RWPE2 (cell line): ENCODE data around the gene MALRD1.

Experiments
- ATAC-seq: fragments of 200-7000 bp; cut with Tn5 transposase; 3 replicates; pipeline ENCODE4 v1.9.1; 2021; ENCODE audit warnings: low read depth
- DNase-seq: peaks from one replicate; pipeline ENCODE4 v3.0.0-alpha.2; 2020; ENCODE audit warnings: low spot score
- H3K27ac ChIP-seq: fragments of 450-650 bp; 2 replicates; pipeline ENCODE4 v1.5.1; 2017; ENCODE audit warnings: mild to moderate bottlenecking; ENCODE audit not compliant: poor library complexity, severe bottlenecking
- H3K27me3 ChIP-seq: fragments of 250-450 bp; sonication (Bioruptor Pico); 2 replicates; pipeline ENCODE4 v1.5.1; 2021; ENCODE audit warnings: mild to moderate bottlenecking, moderate library complexity; ENCODE audit not compliant: insufficient read depth, poor library complexity, severe bottlenecking
- H3K36me3 ChIP-seq: fragments of 250-450 bp; sonication (Bioruptor Pico); 2 replicates; pipeline ENCODE4 v1.5.1; 2020; ENCODE audit warnings: low read depth, mild to moderate bottlenecking, moderate library complexity
- H3K4me1 ChIP-seq: fragments of 250-450 bp; sonication (Bioruptor Pico); 2 replicates; pipeline ENCODE4 v1.5.1; 2021; ENCODE audit warnings: mild to moderate bottlenecking, moderate library complexity; ENCODE audit not compliant: insufficient read depth, poor library complexity, severe bottlenecking
- H3K4me3 ChIP-seq: fragments of 250-450 bp; sonication (Bioruptor Pico); 2 replicates; pipeline ENCODE4 v1.5.1; 2021; ENCODE audit warnings: mild to moderate bottlenecking, moderate library complexity; ENCODE audit not compliant: severe bottlenecking
- H3K9me3 ChIP-seq: fragments of 250-450 bp; sonication (Bioruptor Pico); 2 replicates; pipeline ENCODE4 v1.5.1; 2021; ENCODE audit warnings: mild to moderate bottlenecking, moderate library complexity; ENCODE audit not compliant: severe bottlenecking
- CTCF ChIP-seq: fragments of 450-650 bp; IDR thresholded peaks from one replicate; pipeline ENCODE4 v1.5.1; 2017; ENCODE audit warnings: mild to moderate bottlenecking, moderate library complexity; ENCODE audit not compliant: poor library complexity, severe bottlenecking

MALRD1 gene

DNA sequence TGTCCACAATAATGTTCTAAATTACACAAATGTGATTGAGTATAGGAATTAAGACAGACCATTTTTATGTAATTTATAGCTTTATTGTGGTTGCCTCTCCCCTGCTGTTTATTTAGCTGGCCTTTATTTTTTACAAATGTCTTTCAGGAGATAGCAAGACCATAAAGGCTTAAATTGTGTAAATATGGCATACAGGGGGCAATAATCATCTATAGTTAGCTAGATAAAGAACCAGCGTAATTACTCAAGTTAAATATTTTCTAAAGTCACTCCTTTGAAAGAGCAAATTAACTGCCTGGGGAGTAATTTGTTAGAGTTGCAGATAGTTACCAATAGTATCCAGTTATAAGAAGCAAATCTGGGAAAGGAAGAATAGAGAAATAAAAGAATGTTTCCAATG is at the start of gene MALRD1:
Gene MALRD1 (plus strand): TSS at position 313 of the 400 bp plus-strand sequence. CDS start 138 bp downstream, outside the sequence.
- no peak for ATAC-seq
- no peak for TF ChIP-seq CTCF
- no peak within 1 kb of the TSS for H3K4me3 ChIP-seq
- H3K36me3 ChIP-seq = no peaks in the 10 kb centered on the region
- no peaks in the 10 kb centered on the region for H3K27me3 ChIP-seq
- DNase-seq = no peak
- H3K4me1 ChIP-seq = no peaks in the 10 kb centered on the region
- no peaks in the 10 kb centered on the region for H3K9me3 ChIP-seq
- no peak within 1 kb of the TSS for H3K27ac ChIP-seq

- no peak overlapping the region for H3K27ac ChIP-seq
- no peaks in the 10 kb centered on the region for H3K9me3 ChIP-seq
- no peak for DNase-seq
- H3K4me3 ChIP-seq = no peak overlapping the region
- no peaks in the 10 kb centered on the region for H3K27me3 ChIP-seq
- no peak for ATAC-seq
- no peak for TF ChIP-seq CTCF
- no peaks in the 10 kb centered on the region for H3K36me3 ChIP-seq
- H3K4me1 ChIP-seq = no peaks in the 10 kb centered on the region
Observed at GRCh38 chr10:19003341-19003740, 45.3 kb upstream of the MALRD1 start.

- ATAC-seq = no peak
- Histone ChIP-seq H3K4me3 (no peak overlapping the region), H3K27ac (no peak overlapping the region), H3K9me3 (no peaks in the 10 kb centered on the region), H3K4me1 (peaks cover 12% of the 10 kb centered on the region), H3K27me3 (no peaks in the 10 kb centered on the region), H3K36me3 (no peaks in the 10 kb centered on the region; the same call in 1 of the 2 replicates)
- TF ChIP-seq CTCF = no peak
- no peak for DNase-seq
Observed at GRCh38 chr10:19012111-19012510, 36.5 kb upstream of the MALRD1 start.

DNA sequence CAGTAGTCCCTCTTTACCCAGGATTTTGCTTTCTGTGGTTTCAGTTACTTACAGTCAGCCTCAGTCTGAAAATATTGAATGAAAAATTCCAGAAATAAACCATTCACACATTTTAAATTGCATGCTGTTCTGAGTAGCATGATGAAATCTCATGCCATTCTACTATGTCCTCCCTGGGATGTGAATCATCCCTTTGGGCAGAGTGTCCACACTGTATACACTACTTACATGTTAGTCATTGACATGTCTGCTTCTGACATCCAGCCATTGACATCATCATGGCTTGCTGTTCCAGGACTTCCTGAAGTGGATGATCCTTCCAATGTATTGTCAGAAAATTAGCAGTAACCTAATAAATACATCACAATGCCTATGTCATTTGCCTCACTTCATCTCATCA is 34.6 kb upstream of the MALRD1 start:
- peak; percentile 55 for DNase-seq
- no peaks in the 10 kb centered on the region for H3K27me3 ChIP-seq
- no peaks in the 10 kb centered on the region; the same call in 1 of the 2 replicates for H3K36me3 ChIP-seq
- no peaks in the 10 kb centered on the region for H3K9me3 ChIP-seq
- TF ChIP-seq CTCF = no peak
- H3K4me1 ChIP-seq = peaks cover 12% of the 10 kb centered on the region
- peak; percentile 99 for ATAC-seq
- peak overlapping the region; percentile 53 for H3K27ac ChIP-seq
- no peak overlapping the region for H3K4me3 ChIP-seq

DNA sequence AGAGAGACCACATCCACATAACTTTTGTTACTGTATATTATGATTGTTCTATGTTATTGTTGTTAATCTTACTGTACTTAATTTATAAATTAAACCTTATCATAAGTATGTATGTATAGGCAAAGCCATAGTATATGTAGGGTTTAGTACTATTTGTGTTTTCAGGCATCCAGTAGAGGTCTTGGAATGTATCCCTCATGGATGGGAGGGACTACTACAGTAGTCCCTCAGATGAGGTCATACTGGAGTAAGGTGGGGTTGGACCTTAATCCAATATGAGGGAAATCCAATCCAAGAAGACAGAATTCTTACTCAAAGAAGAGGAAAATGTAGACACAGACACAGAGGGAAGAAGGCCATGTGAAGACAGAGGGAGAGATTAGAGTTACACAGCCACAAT is 34.1 kb upstream of the MALRD1 start:
- Histone ChIP-seq H3K4me3 (no peak overlapping the region), H3K9me3 (no peaks in the 10 kb centered on the region), H3K27ac (peak overlapping the region; percentile 53), H3K27me3 (no peaks in the 10 kb centered on the region), H3K36me3 (no peaks in the 10 kb centered on the region; the same call in 1 of the 2 replicates), H3K4me1 (peaks cover 12% of the 10 kb centered on the region)
- DNase-seq (no peak), ATAC-seq (no peak)
- no peak for TF ChIP-seq CTCF
